ENCODE measurements around the gene FNDC3B.

DNA sequence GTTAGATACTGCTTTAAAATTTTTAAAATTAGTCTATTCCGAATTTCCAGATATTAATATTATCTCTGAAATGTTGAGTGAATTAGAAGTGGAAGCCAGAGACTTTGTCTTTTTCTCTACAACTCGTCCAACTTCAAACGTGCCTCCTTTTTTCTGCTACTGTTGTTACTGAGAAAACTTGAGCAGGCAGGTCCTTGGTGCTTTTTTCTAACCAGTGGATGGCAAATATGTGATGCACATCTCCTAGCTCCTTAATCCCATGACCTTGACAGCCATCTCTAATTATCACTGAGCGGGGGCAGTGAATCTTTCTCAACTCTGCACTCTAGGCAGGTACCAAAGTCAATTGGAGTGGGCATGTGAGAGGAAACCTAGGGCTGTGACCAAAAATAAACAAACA lies 50.7 kb downstream of the FNDC3B start:
- TF ChIP-seq POLR2A (IDR thresholded peaks at IDR 0.05) (no peak), EP300 (IDR thresholded peaks at IDR 0.05) (no peak)
